PFSK-1 (cell line): Measurements from ENCODE around the gene RIN2.

Experiments used
- POLR2AphosphoS5 ChIP-seq: IDR thresholded peaks from 2 replicates; pipeline ENCODE4 v1.6.1; 2012; ENCODE audit warnings: low read depth, mild to moderate bottlenecking, control low read depth, low read length, moderate library complexity
- REST ChIP-seq, 2 experiments: IDR thresholded peaks; 2 replicates each; pipeline versions ENCODE4 v1.6.1 to v1.8.0; 2011 to 2012; ENCODE audit warnings: low read depth in 2 of 2, low read length in 2 of 2, control low read depth in 1 of 2, inconsistent platforms in 1 of 2, mild to moderate bottlenecking in 1 of 2, moderate library complexity in 1 of 2; ENCODE audit not compliant: insufficient read depth in 1 of 2
- SIN3A ChIP-seq: IDR thresholded peaks from 2 replicates; pipeline ENCODE4 v1.6.1; 2012; ENCODE audit warnings: mild to moderate bottlenecking, low read length, moderate library complexity, borderline replicate concordance; ENCODE audit not compliant: insufficient read depth
- TAF1 ChIP-seq: IDR thresholded peaks from 2 replicates; pipeline ENCODE4 v1.6.1; 2012; ENCODE audit warnings: low read length, control low read depth, borderline replicate concordance; ENCODE audit not compliant: insufficient read depth

DNA sequence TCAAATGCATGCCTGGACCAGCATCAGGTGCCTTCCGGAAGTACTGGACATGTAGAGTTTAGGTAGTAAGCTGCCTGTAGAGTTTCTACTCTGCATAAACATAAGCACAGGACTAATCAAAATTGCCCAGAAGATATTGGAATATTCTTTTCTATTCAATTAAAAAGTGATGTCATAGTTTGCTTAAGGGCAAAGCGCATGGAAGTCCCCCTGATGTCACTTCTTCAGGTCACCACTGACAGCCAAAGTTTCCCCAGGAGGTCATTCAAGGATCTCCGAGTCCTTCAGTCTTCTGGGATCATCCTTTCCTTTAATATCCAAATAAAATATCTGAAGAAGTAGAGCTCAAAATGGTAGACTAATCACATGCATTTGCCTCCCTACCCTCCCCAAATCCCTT lies 17.5 kb upstream of the RIN2 start:
- TF ChIP-seq REST (IDR thresholded peaks at IDR 0.05; ENCODE audit: insufficient read depth in 1 of 2, low read depth in 2 of 2, low read length in 2 of 2) (no peak), TAF1 (no peak), SIN3A (no peak), POLR2AphosphoS5 (no peak)
